Epithelial cell of proximal tubule (primary cell): ENCODE data around the gene ABL2. TPM values are rescaled to one million over a fixed set of nuclear protein-coding genes. Genes with fewer than 3 reads are reported as not detected.

ENCODE experiments used
- DNase-seq: peaks from one replicate; pipeline ENCODE4 v3.0.0-alpha.2; 2011; ENCODE audit warnings: low read depth
- H3K4me3 ChIP-seq: 2 replicates; pipeline ENCODE4 v1.5.1; 2011; ENCODE audit warnings: low read depth, mild to moderate bottlenecking, low read length
- CTCF ChIP-seq: conservative IDR thresholded peaks from 2 replicates; pipeline ENCODE4 v1.5.1; 2012; ENCODE audit warnings: low read depth, mild to moderate bottlenecking, low read length
- total RNA-seq: library from RNA; depleted of rRNA; stranded (reverse); fragments of >200 nt; gene quantifications from 2 replicates; pipeline ENCODE4 v1.2.3, GENCODE V29; 2015

ABL2 gene
- total RNA-seq, 1 donor from 2014 or later, result 12.2 TPM

- peak overlapping the region; percentile 94 for H3K4me3 ChIP-seq
- no peak for TF ChIP-seq CTCF
- DNase-seq, result no peak
Observed at GRCh38 chr1:179080866-179081686, 148.4 kb downstream of the ABL2 start.

GRCh38 chr1:179079113-179079761 is 150.2 kb downstream of the ABL2 start:
- TF ChIP-seq CTCF, result peak; percentile 75
- peak; percentile 16 for DNase-seq

GRCh38 chr1:179077396-179077795 is 152.1 kb downstream of the ABL2 start:
- no peak for DNase-seq
- H3K4me3 ChIP-seq, result no peak overlapping the region
- no peak for TF ChIP-seq CTCF

More at GRCh38 chr1:179079113-179079761, 150.2 kb downstream of the ABL2 start:
- H3K4me3 ChIP-seq, result no peak overlapping the region

GRCh38 chr1:179066471-179066870 is 163.0 kb downstream of the ABL2 start:
- TF ChIP-seq CTCF, result no peak
- DNase-seq, result no peak
- no peak overlapping the region for H3K4me3 ChIP-seq

GRCh38 chr1:179061360-179062282 is 167.9 kb downstream of the ABL2 start:
- H3K4me3 ChIP-seq, result no peak overlapping the region
- DNase-seq, result no peak
- TF ChIP-seq CTCF, result no peak

- no peak overlapping the region for H3K4me3 ChIP-seq
- no peak for DNase-seq
- TF ChIP-seq CTCF, result no peak
Observed at GRCh38 chr1:179058487-179059483, 170.7 kb downstream of the ABL2 start.
